ENCODE data around the gene EFNB2.

DNA sequence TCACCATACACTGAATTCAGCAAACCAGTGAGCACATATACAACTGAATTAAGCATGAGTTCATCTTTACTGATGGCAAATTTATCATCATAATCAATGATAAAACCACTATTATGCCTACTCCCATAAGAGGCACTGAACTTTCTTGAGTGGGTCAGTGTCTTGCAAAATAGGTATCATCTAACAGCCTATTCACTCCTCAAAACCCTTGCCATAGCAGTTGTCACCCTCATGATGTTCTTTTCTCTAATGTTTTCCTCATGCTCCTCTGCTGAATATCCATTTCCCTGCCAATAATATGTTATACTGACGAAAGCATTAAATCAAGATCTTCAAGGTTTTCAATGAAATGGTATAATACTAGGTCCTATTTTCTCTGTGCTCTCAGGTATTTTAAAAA is 26.8 kb upstream of the EFNB2 start:
- TF ChIP-seq NFIC (IDR thresholded peaks at IDR 0.05): no peak
- TF ChIP-seq YY1 (IDR thresholded peaks at IDR 0.05; ENCODE audit: low read depth): no peak
- no peak for TF ChIP-seq CEBPB (IDR thresholded peaks at IDR 0.05)
- no peak for TF ChIP-seq RAD21 (IDR thresholded peaks at IDR 0.05; ENCODE audit: low read depth)
- TF ChIP-seq, protein P1, sequence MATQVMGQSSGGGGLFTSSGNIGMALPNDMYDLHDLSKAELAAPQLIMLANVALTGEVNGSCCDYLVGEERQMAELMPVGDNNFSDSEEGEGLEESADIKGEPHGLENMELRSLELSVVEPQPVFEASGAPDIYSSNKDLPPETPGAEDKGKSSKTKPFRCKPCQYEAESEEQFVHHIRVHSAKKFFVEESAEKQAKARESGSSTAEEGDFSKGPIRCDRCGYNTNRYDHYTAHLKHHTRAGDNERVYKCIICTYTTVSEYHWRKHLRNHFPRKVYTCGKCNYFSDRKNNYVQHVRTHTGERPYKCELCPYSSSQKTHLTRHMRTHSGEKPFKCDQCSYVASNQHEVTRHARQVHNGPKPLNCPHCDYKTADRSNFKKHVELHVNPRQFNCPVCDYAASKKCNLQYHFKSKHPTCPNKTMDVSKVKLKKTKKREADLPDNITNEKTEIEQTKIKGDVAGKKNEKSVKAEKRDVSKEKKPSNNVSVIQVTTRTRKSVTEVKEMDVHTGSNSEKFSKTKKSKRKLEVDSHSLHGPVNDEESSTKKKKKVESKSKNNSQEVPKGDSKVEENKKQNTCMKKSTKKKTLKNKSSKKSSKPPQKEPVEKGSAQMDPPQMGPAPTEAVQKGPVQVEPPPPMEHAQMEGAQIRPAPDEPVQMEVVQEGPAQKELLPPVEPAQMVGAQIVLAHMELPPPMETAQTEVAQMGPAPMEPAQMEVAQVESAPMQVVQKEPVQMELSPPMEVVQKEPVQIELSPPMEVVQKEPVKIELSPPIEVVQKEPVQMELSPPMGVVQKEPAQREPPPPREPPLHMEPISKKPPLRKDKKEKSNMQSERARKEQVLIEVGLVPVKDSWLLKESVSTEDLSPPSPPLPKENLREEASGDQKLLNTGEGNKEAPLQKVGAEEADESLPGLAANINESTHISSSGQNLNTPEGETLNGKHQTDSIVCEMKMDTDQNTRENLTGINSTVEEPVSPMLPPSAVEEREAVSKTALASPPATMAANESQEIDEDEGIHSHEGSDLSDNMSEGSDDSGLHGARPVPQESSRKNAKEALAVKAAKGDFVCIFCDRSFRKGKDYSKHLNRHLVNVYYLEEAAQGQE (IDR thresholded peaks at IDR 0.05; ENCODE audit: low read depth): no peak
- TF ChIP-seq TCF12 (IDR thresholded peaks at IDR 0.05; ENCODE audit: low read depth): no peak
- no peak for TF ChIP-seq EP300 (IDR thresholded peaks at IDR 0.05; ENCODE audit: borderline replicate concordance)
- no peak for TF ChIP-seq FOXM1 (IDR thresholded peaks at IDR 0.05; ENCODE audit: borderline replicate concordance, low read depth)
- no peak for TF ChIP-seq CREB1 (IDR thresholded peaks at IDR 0.05; ENCODE audit: low read depth)
- TF ChIP-seq TAF1 (IDR thresholded peaks at IDR 0.05; ENCODE audit: low read depth): no peak
- TF ChIP-seq, protein P2, sequence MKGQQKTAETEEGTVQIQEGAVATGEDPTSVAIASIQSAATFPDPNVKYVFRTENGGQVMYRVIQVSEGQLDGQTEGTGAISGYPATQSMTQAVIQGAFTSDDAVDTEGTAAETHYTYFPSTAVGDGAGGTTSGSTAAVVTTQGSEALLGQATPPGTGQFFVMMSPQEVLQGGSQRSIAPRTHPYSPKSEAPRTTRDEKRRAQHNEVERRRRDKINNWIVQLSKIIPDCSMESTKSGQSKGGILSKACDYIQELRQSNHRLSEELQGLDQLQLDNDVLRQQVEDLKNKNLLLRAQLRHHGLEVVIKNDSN (IDR thresholded peaks at IDR 0.05): no peak
